H9 (cell line): ENCODE results near the gene B3GNT9. TPM values are rescaled to one million over a fixed set of nuclear protein-coding genes. Genes with fewer than 3 reads are reported as not detected.

ENCODE experiments used
- DNase-seq: peaks from one replicate; pipeline ENCODE4 v3.0.0-alpha.2; 2017
- H2AFZ ChIP-seq: one replicate; pipeline ENCODE4 v1.6.1; 2013; ENCODE audit warnings: mild to moderate bottlenecking, low read length, control low read depth, moderate library complexity
- H2AK5ac ChIP-seq: 2 replicates; pipeline ENCODE4 v1.6.1; 2013; ENCODE audit warnings: low read length, control low read depth, mixed read lengths; ENCODE audit not compliant: insufficient read length
- H2BK120ac ChIP-seq: one replicate; pipeline ENCODE4 v1.6.1; 2013; ENCODE audit warnings: low read depth, mild to moderate bottlenecking, low read length, control low read depth, inconsistent platforms; ENCODE audit not compliant: poor library complexity, severe bottlenecking
- H2BK12ac ChIP-seq: 2 replicates; pipeline ENCODE4 v1.6.1; 2013; ENCODE audit warnings: low read length, control low read depth, mixed read lengths, low read depth; ENCODE audit not compliant: insufficient read length
- H2BK15ac ChIP-seq: 2 replicates; pipeline ENCODE4 v1.6.1; 2013; ENCODE audit warnings: low read depth, low read length, control low read depth
- H2BK20ac ChIP-seq: one replicate; pipeline ENCODE4 v1.6.1; 2013; ENCODE audit warnings: low read depth, mild to moderate bottlenecking, low read length, control low read depth, inconsistent platforms; ENCODE audit not compliant: poor library complexity, severe bottlenecking
- H2BK5ac ChIP-seq: 2 replicates; pipeline ENCODE4 v1.6.1; 2013; ENCODE audit warnings: low read length, control low read depth, mixed read lengths; ENCODE audit not compliant: insufficient read length
- H3K14ac ChIP-seq: 2 replicates; pipeline ENCODE4 v1.6.1; 2013; ENCODE audit warnings: low read length, control low read depth; ENCODE audit not compliant: insufficient read depth
- H3K18ac ChIP-seq: 2 replicates; pipeline ENCODE4 v1.6.1; 2013; ENCODE audit warnings: low read depth, mild to moderate bottlenecking, mixed read lengths, low read length, control low read depth; ENCODE audit not compliant: insufficient read length
- H3K23ac ChIP-seq: 2 replicates; pipeline ENCODE4 v1.6.1; 2013; ENCODE audit warnings: low read length, control low read depth, mixed read lengths, low read depth; ENCODE audit not compliant: insufficient read length
- H3K23me2 ChIP-seq: 2 replicates; pipeline ENCODE4 v1.6.1; 2013; ENCODE audit warnings: low read depth, mild to moderate bottlenecking, mixed read lengths, low read length, control low read depth; ENCODE audit not compliant: insufficient read length, poor library complexity, severe bottlenecking
- H3K27ac ChIP-seq: 2 replicates; pipeline ENCODE4 v1.5.1; 2013; ENCODE audit warnings: low read length, control low read depth, mixed read lengths, low read depth; ENCODE audit not compliant: insufficient read length
- H3K27me3 ChIP-seq: 2 replicates; pipeline ENCODE4 v1.6.1; 2013; ENCODE audit warnings: low read length, control low read depth, inconsistent platforms; ENCODE audit not compliant: insufficient read depth
- H3K4ac ChIP-seq: 2 replicates; pipeline ENCODE4 v1.6.1; 2013; ENCODE audit warnings: low read depth, mild to moderate bottlenecking, control low read depth, inconsistent platforms, low read length, moderate library complexity
- H3K4me1 ChIP-seq: 2 replicates; pipeline ENCODE4 v1.6.1; 2013; ENCODE audit warnings: low read length, control low read depth, inconsistent platforms; ENCODE audit not compliant: insufficient read depth
- H3K4me2 ChIP-seq: 2 replicates; pipeline ENCODE4 v1.6.1; 2013; ENCODE audit warnings: low read length, control low read depth, mixed read lengths; ENCODE audit not compliant: insufficient read length, insufficient read depth
- H3K56ac ChIP-seq: 2 replicates; pipeline ENCODE4 v1.6.1; 2013; ENCODE audit warnings: low read depth, mild to moderate bottlenecking, mixed read lengths, low read length, control low read depth; ENCODE audit not compliant: insufficient read length
- H3K79me1 ChIP-seq: 2 replicates; pipeline ENCODE4 v1.6.1; 2013; ENCODE audit warnings: low read depth, mild to moderate bottlenecking, moderate library complexity, low read length, control low read depth, inconsistent platforms; ENCODE audit not compliant: insufficient read depth, poor library complexity, severe bottlenecking
- H3K79me2 ChIP-seq: 2 replicates; pipeline ENCODE4 v1.6.1; 2013; ENCODE audit warnings: low read length, control low read depth, inconsistent platforms; ENCODE audit not compliant: insufficient read depth
- H3K9ac ChIP-seq: 2 replicates; pipeline ENCODE4 v1.6.1; 2013; ENCODE audit warnings: low read length, control low read depth, mixed read lengths; ENCODE audit not compliant: insufficient read length; ENCODE audit errors: extremely low read depth
- H3K9me3 ChIP-seq: one replicate; pipeline ENCODE4 v1.6.1; 2013; ENCODE audit warnings: low read depth, low read length, inconsistent platforms; ENCODE audit not compliant: control insufficient read depth
- H3T11ph ChIP-seq: one replicate; pipeline ENCODE4 v1.6.1; 2013; ENCODE audit warnings: mild to moderate bottlenecking, low read length, control low read depth, inconsistent platforms
- H4K20me1 ChIP-seq: one replicate; pipeline ENCODE4 v1.6.1; 2013; ENCODE audit not compliant: control insufficient read depth, insufficient read length, insufficient read depth
- H4K5ac ChIP-seq: 2 replicates; pipeline ENCODE4 v1.6.1; 2013; ENCODE audit warnings: low read depth, mild to moderate bottlenecking, mixed read lengths, low read length, control low read depth; ENCODE audit not compliant: insufficient read length
- H4K8ac ChIP-seq: replicated peaks from 2 replicates; pipeline ENCODE4 v1.6.1; 2013; ENCODE audit warnings: low read length, control low read depth, mixed read lengths, low read depth; ENCODE audit not compliant: insufficient read length
- H4K91ac ChIP-seq: 2 replicates; pipeline ENCODE4 v1.6.1; 2013; ENCODE audit warnings: low read depth, mild to moderate bottlenecking, moderate library complexity, mixed read lengths, low read length, control low read depth; ENCODE audit not compliant: insufficient read length
- H3K27ac Mint-ChIP-seq, 3 experiments: 2 replicates in 2 of 3; 3 replicates in 1 of 3; pipeline ENCODE4 v1.8.0; 2020 to 2021; ENCODE audit warnings: mixed read lengths in 3 of 3, mild to moderate bottlenecking in 1 of 3, moderate library complexity in 1 of 3
- H3K27me3 Mint-ChIP-seq: 2 replicates; pipeline ENCODE4 v1.8.0; 2021; ENCODE audit warnings: low read depth, mild to moderate bottlenecking, moderate library complexity, mixed read lengths
- H3K36me3 Mint-ChIP-seq, 3 experiments: 2 replicates in 2 of 3; 3 replicates in 1 of 3; pipeline ENCODE4 v1.8.0; 2020 to 2021; ENCODE audit warnings: low read depth in 3 of 3, mixed read lengths in 3 of 3; ENCODE audit not compliant: insufficient read depth in 1 of 3
- H3K4me1 Mint-ChIP-seq, 2 experiments: 2 replicates each; pipeline ENCODE4 v1.8.0; 2020; ENCODE audit warnings: mixed read lengths in 2 of 2
- H3K4me3 Mint-ChIP-seq, 2 experiments: 2 replicates in 1 of 2; 3 replicates in 1 of 2; pipeline ENCODE4 v1.8.0; 2020 to 2021; ENCODE audit warnings: mild to moderate bottlenecking in 2 of 2, mixed read lengths in 2 of 2, moderate library complexity in 1 of 2
- H3K9me3 Mint-ChIP-seq, 2 experiments: 2 replicates in 1 of 2; 3 replicates in 1 of 2; pipeline ENCODE4 v1.8.0; 2020; ENCODE audit warnings: mild to moderate bottlenecking in 2 of 2, mixed read lengths in 2 of 2, moderate library complexity in 1 of 2
- CTCF ChIP-seq: fragments of 200-600 bp; sonication (generic); conservative IDR thresholded peaks from 3 replicates; pipeline ENCODE4 v1.8.0; 2021; ENCODE audit warnings: antibody characterized with exemption, mild to moderate bottlenecking
- WGBS: extraction: QIAGEN DNeasy Blood & Tissue Kit; methylation state at CpG from one replicate; pipeline ENCODE4 v1.1.7; 2013; ENCODE audit warnings: missing lambda C conversion rate, low lambda C conversion rate, mixed read lengths; ENCODE audit not compliant: insufficient read length; ENCODE audit errors: extremely low coverage; 5-methylcytosine and 5-hydroxymethylcytosine counted together
- total RNA-seq: library from RNA; stranded (reverse); gene quantifications from 2 replicates; pipeline ENCODE4 v1.2.1, GENCODE V29; 2021

The B3GNT9 gene
- total RNA-seq, 1 experiment from 2014 or later: 11.2 TPM

GRCh38 chr16:67157106-67157748, 6.4 kb upstream of the B3GNT9 start:
- Histone ChIP-seq H3K27me3 (peaks cover 87% of the 10 kb centered on the region), H4K5ac (no peak overlapping the region), H3K23ac (no peak overlapping the region), H3K23me2 (peaks cover 20% of the 10 kb centered on the region), H2BK120ac (no peak overlapping the region), H3T11ph (no peak overlapping the region), H3K79me1 (no peaks in the 10 kb centered on the region), H3K4me1 (no peaks in the 10 kb centered on the region), H2AK5ac (no peak overlapping the region), H2AFZ (no peak overlapping the region), H4K91ac (no peak overlapping the region), H3K9me3 (no peaks in the 10 kb centered on the region), H3K56ac (no peak overlapping the region), H4K8ac (no peak overlapping the region), H4K20me1 (no peaks in the 10 kb centered on the region), H3K9ac (no peak overlapping the region), H2BK20ac (no peak overlapping the region), H2BK12ac (no peak overlapping the region), H3K4ac (no peak overlapping the region), H2BK15ac (no peak overlapping the region), H3K4me2 (no peak overlapping the region), H3K18ac (no peak overlapping the region), H3K79me2 (no peaks in the 10 kb centered on the region), H3K14ac (no peak overlapping the region), H3K27ac (no peak overlapping the region), H2BK5ac (no peak overlapping the region)
- Mint-ChIP-seq H3K27ac (no peak overlapping the region), H3K27me3 (peaks cover 100% of the 10 kb centered on the region), H3K4me1 (peaks cover 7 to 15% of the 10 kb centered on the region in 2 experiments; a peak in 3 of 4 replicates), H3K9me3 (peaks cover 0 to 9% of the 10 kb centered on the region in 2 experiments; a peak in 2 of 5 replicates), H3K4me3 (no peak overlapping the region), H3K36me3 (no peaks in the 10 kb centered on the region; a peak in 1 of 7 replicates)
- no peak for DNase-seq
- no peak for TF ChIP-seq CTCF
- no CpG with 5 or more reads among the region's 7 CpGs for WGBS
